IMR-90 (cell line): ENCODE data around the gene ARHGAP45. TPM values are rescaled to one million over a fixed set of nuclear protein-coding genes. Genes with fewer than 3 reads are reported as not detected.

Experiments used
- ATAC-seq: fragments of 200-7000 bp; cut with Tn5 transposase; 2 replicates; pipeline ENCODE4 v1.9.1; 2020; ENCODE audit warnings: low read depth, mild to moderate bottlenecking, moderate library complexity
- BruUV-seq: library from RNA; stranded (reverse); fragments of 400-500 nt; replicated peaks from 2 replicates; lab custom pipeline; 2021; lab: Mats Ljungman, UMichigan
- CTCF ChIA-PET: fragments of 300-600 bp; formaldehyde crosslinking; extraction: SDS; loops from one replicate; lab custom pipeline; 2021; ENCODE audit warnings: antibody characterized with exemption; lab: Yijun Ruan, JAX
- POLR2A ChIA-PET: fragments of 300-600 bp; sonication (Branson Sonifier 250); formaldehyde crosslinking; loops from one replicate; lab custom pipeline; 2022; ENCODE audit warnings: antibody characterized with exemption; ENCODE audit not compliant: unreplicated experiment; lab: Charles Lee
- DNase-seq: peaks from one replicate; pipeline ENCODE4 v3.0.0; 2013
- H2AFZ ChIP-seq: replicated peaks from 2 replicates; pipeline ENCODE3; 2013; ENCODE audit warnings: low read length, mild to moderate bottlenecking; ENCODE audit not compliant: poor library complexity
- H2AK5ac ChIP-seq: 2 replicates; pipeline ENCODE4 v1.6.1; 2013; ENCODE audit warnings: low read depth, low read length, inconsistent platforms
- H2AK9ac ChIP-seq: replicated peaks from 2 replicates; pipeline ENCODE3; 2013; ENCODE audit warnings: mild to moderate bottlenecking, low read depth, low read length, moderate library complexity; ENCODE audit not compliant: poor library complexity
- H2BK120ac ChIP-seq: 2 replicates; pipeline ENCODE4 v1.6.1; 2013; ENCODE audit warnings: low read depth, low read length, inconsistent platforms
- H2BK15ac ChIP-seq: 3 replicates; pipeline ENCODE4 v1.6.1; 2013; ENCODE audit warnings: low read depth, low read length, inconsistent platforms
- H2BK20ac ChIP-seq: 2 replicates; pipeline ENCODE4 v1.6.1; 2013; ENCODE audit warnings: low read depth, mild to moderate bottlenecking, inconsistent platforms, low read length, moderate library complexity
- H2BK5ac ChIP-seq: 2 replicates; pipeline ENCODE4 v1.6.1; 2013; ENCODE audit warnings: mild to moderate bottlenecking, low read depth, low read length, inconsistent platforms; ENCODE audit not compliant: poor library complexity, severe bottlenecking
- H3K14ac ChIP-seq: replicated peaks from 2 replicates; pipeline ENCODE4 v1.6.1; 2013; ENCODE audit warnings: low read depth, low read length, inconsistent platforms
- H3K18ac ChIP-seq: 2 replicates; pipeline ENCODE4 v1.6.1; 2013; ENCODE audit warnings: low read depth, low read length, control low read depth
- H3K23ac ChIP-seq: 2 replicates; pipeline ENCODE4 v1.6.1; 2013; ENCODE audit warnings: low read depth, low read length, inconsistent platforms
- H3K27ac ChIP-seq: 2 replicates; pipeline ENCODE4 v1.5.1; 2013; ENCODE audit warnings: mild to moderate bottlenecking, control low read depth, low read length; ENCODE audit not compliant: insufficient read depth
- H3K27me3 ChIP-seq: 2 replicates; pipeline ENCODE4 v1.6.1; 2013; ENCODE audit warnings: low read length; ENCODE audit not compliant: control insufficient read depth, insufficient read depth
- H3K36me3 ChIP-seq: 2 replicates; pipeline ENCODE4 v1.6.1; 2013; ENCODE audit warnings: low read length, mixed read lengths; ENCODE audit not compliant: control insufficient read depth, insufficient read depth
- H3K4ac ChIP-seq: 2 replicates; pipeline ENCODE4 v1.6.1; 2013; ENCODE audit warnings: low read depth, low read length, inconsistent platforms
- H3K4me1 ChIP-seq: 2 replicates; pipeline ENCODE4 v1.6.1; 2013; ENCODE audit warnings: low read length, mixed read lengths; ENCODE audit not compliant: control insufficient read depth, insufficient read depth
- H3K4me2 ChIP-seq: 2 replicates; pipeline ENCODE4 v1.6.1; 2013; ENCODE audit warnings: low read depth, mild to moderate bottlenecking, control low read depth, low read length, moderate library complexity
- H3K4me3 ChIP-seq: 2 replicates; pipeline ENCODE4 v1.5.1; 2013; ENCODE audit warnings: low read depth, mild to moderate bottlenecking, control low read depth, low read length, moderate library complexity; ENCODE audit not compliant: insufficient read depth
- H3K56ac ChIP-seq: 2 replicates; pipeline ENCODE4 v1.6.1; 2013; ENCODE audit warnings: low read length, inconsistent platforms; ENCODE audit not compliant: insufficient read depth; ENCODE audit errors: extremely low read depth
- H3K79me1 ChIP-seq, 2 experiments: 2 replicates each; pipeline ENCODE4 v1.6.1; 2013; ENCODE audit warnings: low read length in 2 of 2, inconsistent platforms in 1 of 2, low read depth in 1 of 2
- H3K9ac ChIP-seq: 2 replicates; pipeline ENCODE4 v1.6.1; 2013; ENCODE audit warnings: low read depth, low read length, control low read depth
- H3K9me1 ChIP-seq: 2 replicates; pipeline ENCODE4 v1.6.1; 2013; ENCODE audit warnings: low read length, inconsistent platforms; ENCODE audit not compliant: insufficient read depth
- H3K9me3 ChIP-seq: 2 replicates; pipeline ENCODE4 v1.6.1; 2013; ENCODE audit warnings: low read length; ENCODE audit not compliant: control insufficient read depth, insufficient read depth
- H4K20me1 ChIP-seq: 2 replicates; pipeline ENCODE4 v1.6.1; 2013; ENCODE audit warnings: low read length, inconsistent platforms; ENCODE audit not compliant: insufficient read depth
- H4K5ac ChIP-seq: 2 replicates; pipeline ENCODE4 v1.6.1; 2013; ENCODE audit warnings: mild to moderate bottlenecking, low read depth, low read length, control low read depth
- H4K8ac ChIP-seq, 2 experiments: 2 replicates each; pipeline ENCODE4 v1.6.1; 2013; ENCODE audit warnings: low read depth in 2 of 2, low read length in 2 of 2, control low read depth in 1 of 2, inconsistent platforms in 1 of 2
- H4K91ac ChIP-seq: 2 replicates; pipeline ENCODE4 v1.6.1; 2013; ENCODE audit warnings: low read depth, low read length, inconsistent platforms; ENCODE audit not compliant: insufficient read depth
- FOS ChIP-seq: fragments of 150-350 bp; IDR thresholded peaks from 2 replicates; pipeline ENCODE4 v1.6.1; 2016; ENCODE audit warnings: low read depth, low read length
- MAZ ChIP-seq: IDR thresholded peaks from 2 replicates; pipeline ENCODE4 v1.6.1; 2012; ENCODE audit warnings: low read depth, mild to moderate bottlenecking, low read length, improper control_type of control experiment, moderate library complexity, borderline replicate concordance
- NFE2L2 ChIP-seq: fragments of 150-350 bp; IDR thresholded peaks from 2 replicates; pipeline ENCODE4 v1.6.1; 2016; ENCODE audit warnings: low read depth, mild to moderate bottlenecking, low read length
- RAD21 ChIP-seq: IDR thresholded peaks from 2 replicates; pipeline ENCODE4 v1.6.1; 2012; ENCODE audit warnings: low read length, improper control_type of control experiment
- WGBS, 2 experiments: methylation state at CpG; one replicate each; pipeline versions ENCODE4 v1.1.5 to v1.1.7; 2013; ENCODE audit warnings: missing lambda C conversion rate in 2 of 2; ENCODE audit not compliant: insufficient read length in 1 of 2; ENCODE audit errors: extremely low coverage in 2 of 2; 5-methylcytosine and 5-hydroxymethylcytosine counted together
- dilution Hi-C: fragments of 300-500 bp; cut with HindIII; formaldehyde crosslinking; loops from one replicate; pipeline ENCODE4 v1.14.3; 2018; ENCODE audit warnings: low sequenced_read_pairs; ENCODE audit not compliant: unreplicated experiment
- in situ Hi-C: fragments of 300-500 bp; cut with MboI; formaldehyde crosslinking; loops from 3 replicates; pipeline ENCODE4 v1.14.3; 2019; ENCODE audit warnings: low sequenced_read_pairs, inconsistent platforms, mixed read lengths
- intact Hi-C: fragments of 100-400 bp; cut with micrococcal nuclease; formaldehyde crosslinking; loops from 2 replicates; pipeline ENCODE4 v1.10.0; 2022
- polyA plus RNA-seq, 3 experiments: library from polyadenylated mRNA; depleted of rRNA; stranded (reverse); fragments of >200 nt; gene quantifications; 2 replicates each; pipeline ENCODE4 v1.2.3, GENCODE V29; 2012; ENCODE audit warnings: low replicate concordance in 1 of 3
- total RNA-seq: library from RNA; depleted of rRNA; stranded (reverse); fragments of >200 nt; gene quantifications from 2 replicates; pipeline ENCODE4 v1.2.3, GENCODE V29; 2012

Gene ARHGAP45
- total and polyA plus RNA-seq, 2 of the 4 experiments (the other 2 are of a cell fraction): 1.3 to 1.7 TPM

DNA sequence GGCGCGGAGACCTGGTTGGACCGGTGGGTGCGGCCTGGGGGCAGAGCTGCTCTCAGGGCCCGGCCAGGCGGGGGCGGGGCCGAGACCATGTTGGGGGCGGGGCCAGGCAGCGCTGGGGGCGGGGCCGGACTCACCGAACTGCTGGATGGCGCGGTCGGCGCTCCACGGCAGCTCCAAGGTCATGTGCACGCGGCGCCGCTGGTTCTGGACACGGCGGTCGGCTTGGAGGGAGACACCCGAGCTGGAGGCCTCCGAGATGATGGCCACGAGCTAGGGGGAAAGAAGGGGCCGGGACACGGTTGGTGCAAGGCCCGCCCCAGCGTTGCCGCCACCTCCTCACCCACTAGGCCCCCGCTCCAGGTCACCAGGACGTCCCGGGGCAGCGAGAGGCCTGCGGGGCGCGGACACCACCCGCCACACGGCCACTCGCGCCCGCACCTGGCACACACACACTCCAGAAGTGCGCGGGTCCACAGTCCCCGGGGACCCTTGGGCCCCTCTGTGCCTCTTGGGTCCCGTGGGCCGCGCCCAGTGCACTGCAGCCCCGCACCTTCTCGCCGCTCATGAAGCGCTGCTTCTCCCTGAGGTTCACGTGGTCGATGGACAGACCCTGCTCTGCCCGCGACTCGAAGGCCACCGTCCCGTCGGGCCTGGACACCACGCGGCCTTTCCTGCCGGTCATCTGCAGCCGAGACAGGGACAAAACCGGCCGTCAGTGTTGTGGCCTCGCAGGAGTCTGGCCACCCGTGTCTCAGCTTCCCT lies 45.5 kb downstream of the ARHGAP45 start:
- peak overlapping the region; percentile 42 for H2AK5ac ChIP-seq
- H3K9me3 ChIP-seq: no peaks in the 10 kb centered on the region
- no peak overlapping the region for H3K4me3 ChIP-seq
- H4K5ac ChIP-seq: no peak overlapping the region
- no peak overlapping the region for H3K23ac ChIP-seq
- 0 out of 2 replicates have a peak overlapping the region, but pooled peaks have one; percentile 15 for H3K4ac ChIP-seq
- H2AFZ ChIP-seq: peak overlapping the region; percentile 23
- H3K36me3 ChIP-seq: peaks cover 77% of the 10 kb centered on the region
- dilution Hi-C loops: no loop called here
- H2AK9ac ChIP-seq: peak overlapping the region; percentile 97
- no peaks in the 10 kb centered on the region for H3K27me3 ChIP-seq
- peaks cover 27% of the 10 kb centered on the region for H4K20me1 ChIP-seq
- H3K27ac ChIP-seq: no peak overlapping the region; the same call in 1 of the 2 replicates
- H3K4me1 ChIP-seq: peaks cover 11% of the 10 kb centered on the region
- H2BK5ac ChIP-seq: peak overlapping the region; percentile 43
- ChIA-PET POLR2A (interaction anchor here (0.6 kb wide), 2 partner anchors 21 to 82 kb away, joined by 5 to 10 read pairs; no protein-coding TSS in a partner anchor), CTCF (interaction anchor here (1.1 to 1.5 kb wide), 4 partner anchors 18 to 126 kb away, joined by 3 to 12 read pairs (median 8); partner anchors contain the start of gene CBARP)
- no peaks in the 10 kb centered on the region for H3K9me1 ChIP-seq
- TF ChIP-seq RAD21: no peak
- no peak for TF ChIP-seq MAZ
- no peak for TF ChIP-seq NFE2L2
- no peak for TF ChIP-seq FOS
- no peak overlapping the region for H3K14ac ChIP-seq
- WGBS, 2 experiments: 81% methylated on average over 29 of the region's 71 CpGs; no CpG with 5 or more reads in 1 of the 2 experiments
- no peak overlapping the region for H2BK15ac ChIP-seq
- intact Hi-C loops: loop anchor here (2.0 to 5.0 kb wide), 2 partner anchors 64 to 80 kb away; no protein-coding TSS in a partner anchor
- H3K9ac ChIP-seq: no peak overlapping the region
- ATAC-seq (no peak), DNase-seq (no peak)
- in situ Hi-C loops: no loop called here
- BruUV-seq: no TSS peak
- H4K8ac ChIP-seq: peak overlapping the region in 1 of 2 experiments; percentile 16; a peak in 1 of 4 replicates
- H3K79me1 ChIP-seq: peaks cover 3 to 21% of the 10 kb centered on the region in 2 experiments; a peak in 3 of 4 replicates
- H3K18ac ChIP-seq: no peak overlapping the region
- H3K56ac ChIP-seq: no peak overlapping the region
- no peak overlapping the region for H3K4me2 ChIP-seq
- no peak overlapping the region for H2BK120ac ChIP-seq
- H4K91ac ChIP-seq: no peak overlapping the region
- H2BK20ac ChIP-seq: no peak overlapping the region
